HepG2 (cell line): ENCODE measurements around the gene C5AR1.

Source experiments
- BHLHE40 ChIP-seq: IDR thresholded peaks from 2 replicates; pipeline ENCODE4 v1.6.1; 2011; ENCODE audit warnings: low read length, improper control_type of control experiment
- BORCS8-MEF2B ChIP-seq: sonication (generic); formaldehyde crosslinking; IDR thresholded peaks from 2 replicates; pipeline ENCODE4 v1.8.0; 2022; ENCODE audit warnings: mild to moderate bottlenecking, missing genetic modification reagents
- KDM5B ChIP-seq: sonication (generic); formaldehyde crosslinking; IDR thresholded peaks from 2 replicates; pipeline ENCODE4 v1.4.0; 2020; ENCODE audit warnings: missing genetic modification reagents, mild to moderate bottlenecking, borderline replicate concordance
- ZNF460 ChIP-seq: sonication (generic); formaldehyde crosslinking; IDR thresholded peaks from 2 replicates; pipeline ENCODE4 v1.5.1; 2020; ENCODE audit warnings: missing genetic modification reagents, mild to moderate bottlenecking, borderline replicate concordance
- ZNF558 ChIP-seq: sonication (generic); formaldehyde crosslinking; IDR thresholded peaks from 2 replicates; pipeline ENCODE4 v1.9.0; 2022; ENCODE audit warnings: mild to moderate bottlenecking, missing genetic modification reagents, borderline replicate concordance

DNA sequence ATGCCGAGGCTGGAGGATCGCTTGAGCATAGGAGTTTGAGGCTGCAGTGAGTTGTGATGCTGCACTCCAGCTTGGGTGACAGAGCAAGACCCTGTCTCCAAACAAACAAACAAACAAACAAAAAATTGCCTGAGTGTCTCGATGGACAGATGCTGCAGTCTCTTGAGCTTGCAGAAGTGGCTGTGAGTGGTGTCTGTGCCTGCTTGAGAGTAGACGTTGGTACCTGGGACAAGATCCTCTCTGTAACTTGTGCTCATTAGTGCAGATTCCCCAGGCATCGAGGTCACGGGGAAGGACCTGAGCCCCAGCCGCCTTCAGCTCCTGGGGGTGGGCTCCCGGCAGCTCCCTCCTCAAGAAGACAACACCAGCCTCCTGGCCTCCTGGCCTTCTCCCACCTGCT is 13.7 kb downstream of the C5AR1 start:
- TF ChIP-seq ZNF460 (CRISPR knock-in tag) (no peak), BORCS8-MEF2B (CRISPR knock-in tag) (no peak), BHLHE40 (no peak), ZNF558 (no peak), KDM5B (no peak)
